ENCODE data around the gene DPH2.

Gene DPH2

GRCh38 chr1:43971336-43971980, 1.6 kb downstream of the DPH2 start:
- H3K9me2 ChIP-seq (replicated peaks; ENCODE audit: low read depth, low read length), result no peaks in the 10 kb centered on the region
- H3K4me3 ChIP-seq (ENCODE audit: low read length, poor library complexity, severe bottlenecking), result no peak overlapping the region

GRCh38 chr1:43973981-43974442, 4.2 kb downstream of the DPH2 start:
- H3K9me3 ChIP-seq (ENCODE audit: insufficient read depth, low read depth, low read length), result no peaks in the 10 kb centered on the region
- H3K27me3 ChIP-seq (ENCODE audit: insufficient read depth, low read length, poor library complexity, severe bottlenecking), result no peaks in the 10 kb centered on the region
- no peaks in the 10 kb centered on the region for H3K9me2 ChIP-seq (replicated peaks; ENCODE audit: low read depth, low read length)
- peak overlapping the region; percentile 94 for H2AFZ ChIP-seq (ENCODE audit: low read length)
- TF ChIP-seq CTCF (conservative IDR thresholded peaks at IDR 0.05; ENCODE audit: low read length) (no peak), EZH2phosphoT487 (IDR thresholded peaks at IDR 0.05; ENCODE audit: borderline replicate concordance) (no peak)
- H3F3A ChIP-seq (ENCODE audit: low read depth), result no peaks in the 10 kb centered on the region; the same call in 1 of the 2 replicates
- H4K20me1 ChIP-seq (ENCODE audit: insufficient read depth, low read length, poor library complexity, severe bottlenecking), result peaks cover 36% of the 10 kb centered on the region
- peak overlapping the region; percentile 90 for H3K9ac ChIP-seq (ENCODE audit: low read depth, low read length, poor library complexity, severe bottlenecking)
- H3K79me2 ChIP-seq (ENCODE audit: insufficient read depth, low read length), result peaks cover 53% of the 10 kb centered on the region
- peak overlapping the region; percentile 93 for H3K4me2 ChIP-seq (ENCODE audit: low read depth, low read length, poor library complexity, severe bottlenecking)
- no peaks in the 10 kb centered on the region for H3K36me3 ChIP-seq (ENCODE audit: insufficient read depth, low read length)
- peaks cover 47% of the 10 kb centered on the region for H3K4me1 ChIP-seq (ENCODE audit: insufficient read depth, low read length, poor library complexity, severe bottlenecking)
- peak overlapping the region; percentile 91 for H3K4me3 ChIP-seq (ENCODE audit: low read length, poor library complexity, severe bottlenecking)

More at GRCh38 chr1:43971336-43971980, 1.6 kb downstream of the DPH2 start:
- Histone ChIP-seq H3F3A (ENCODE audit: low read depth) (no peaks in the 10 kb centered on the region; the same call in 1 of the 2 replicates), H3K27me3 (ENCODE audit: insufficient read depth, low read length, poor library complexity, severe bottlenecking) (no peaks in the 10 kb centered on the region), H2AFZ (ENCODE audit: low read length) (no peak overlapping the region), H3K36me3 (ENCODE audit: insufficient read depth, low read length) (no peaks in the 10 kb centered on the region), H3K9me3 (ENCODE audit: insufficient read depth, low read depth, low read length) (no peaks in the 10 kb centered on the region), H4K20me1 (ENCODE audit: insufficient read depth, low read length, poor library complexity, severe bottlenecking) (peaks cover 14% of the 10 kb centered on the region), H3K4me2 (ENCODE audit: low read depth, low read length, poor library complexity, severe bottlenecking) (peak overlapping the region; percentile 97), H3K79me2 (ENCODE audit: insufficient read depth, low read length) (peaks cover 29% of the 10 kb centered on the region), H3K4me1 (ENCODE audit: insufficient read depth, low read length, poor library complexity, severe bottlenecking) (peaks cover 25% of the 10 kb centered on the region), H3K9ac (ENCODE audit: low read depth, low read length, poor library complexity, severe bottlenecking) (no peak overlapping the region)
- TF ChIP-seq CTCF (conservative IDR thresholded peaks at IDR 0.05; ENCODE audit: low read length), result no peak
- TF ChIP-seq EZH2phosphoT487 (IDR thresholded peaks at IDR 0.05; ENCODE audit: borderline replicate concordance), result no peak

- H3K27me3 ChIP-seq (ENCODE audit: insufficient read depth, low read length, poor library complexity, severe bottlenecking), result no peaks in the 10 kb centered on the region
Observed at GRCh38 chr1:43974443-43975248, 4.8 kb downstream of the DPH2 start, which contains the start of gene ATP6V0B. Gene ATP6V0B, plus strand, starts transcription at chr1:43974960. Its CDS starts 81 bp downstream, at chr1:43975041.

More at GRCh38 chr1:43974443-43975248, 4.8 kb downstream of the DPH2 start, which contains the start of gene ATP6V0B:
- H3K4me1 ChIP-seq (ENCODE audit: insufficient read depth, low read length, poor library complexity, severe bottlenecking), result peaks cover 50% of the 10 kb centered on the region
- no peaks in the 10 kb centered on the region; the same call in 1 of the 2 replicates for H3F3A ChIP-seq (ENCODE audit: low read depth)
- H3K9me2 ChIP-seq (replicated peaks; ENCODE audit: low read depth, low read length), result no peaks in the 10 kb centered on the region
- H2AFZ ChIP-seq (ENCODE audit: low read length), result peak within 1 kb of the TSS; percentile 94
- peak within 1 kb of the TSS; percentile 93 for H3K4me2 ChIP-seq (ENCODE audit: low read depth, low read length, poor library complexity, severe bottlenecking)
- H3K36me3 ChIP-seq (ENCODE audit: insufficient read depth, low read length), result no peaks in the 10 kb centered on the region
- peaks cover 36% of the 10 kb centered on the region for H4K20me1 ChIP-seq (ENCODE audit: insufficient read depth, low read length, poor library complexity, severe bottlenecking)
- H3K9me3 ChIP-seq (ENCODE audit: insufficient read depth, low read depth, low read length), result no peaks in the 10 kb centered on the region
- H3K79me2 ChIP-seq (ENCODE audit: insufficient read depth, low read length), result peaks cover 53% of the 10 kb centered on the region
- H3K9ac ChIP-seq (ENCODE audit: low read depth, low read length, poor library complexity, severe bottlenecking), result peak within 1 kb of the TSS; percentile 90
- TF ChIP-seq CTCF (conservative IDR thresholded peaks at IDR 0.05; ENCODE audit: low read length), result no peak
- TF ChIP-seq EZH2phosphoT487 (IDR thresholded peaks at IDR 0.05; ENCODE audit: borderline replicate concordance), result no peak
- peak within 1 kb of the TSS; percentile 91 for H3K4me3 ChIP-seq (ENCODE audit: low read length, poor library complexity, severe bottlenecking)
